ENCODE measurements around the gene HSPB1.
"Not testable (repeated sequence)": the region's sequence is repeated elsewhere in the genome, so short reads cannot be mapped to it uniquely, and the experiment has no call there.

DNA sequence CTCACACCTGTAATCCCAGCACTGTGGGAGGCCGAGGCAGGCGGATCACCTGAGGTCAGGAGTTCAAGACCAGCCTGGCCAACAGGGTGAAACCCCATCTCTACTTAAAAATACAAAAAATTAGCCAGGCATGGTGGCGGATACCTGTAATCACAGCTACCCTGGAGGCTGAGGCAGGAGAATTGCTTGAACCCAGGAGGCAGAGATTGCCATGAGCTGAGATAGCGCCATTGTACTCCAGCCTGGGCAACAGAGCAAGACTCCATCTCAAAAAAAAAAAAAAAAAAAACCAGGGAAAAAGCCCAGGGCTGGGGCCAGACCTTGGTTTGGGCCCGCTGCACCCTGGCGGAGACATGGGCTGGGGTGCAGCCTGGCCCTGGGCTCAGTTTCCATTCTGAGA is 9.4 kb downstream of the HSPB1 start:
- TF ChIP-seq, protein P1, sequence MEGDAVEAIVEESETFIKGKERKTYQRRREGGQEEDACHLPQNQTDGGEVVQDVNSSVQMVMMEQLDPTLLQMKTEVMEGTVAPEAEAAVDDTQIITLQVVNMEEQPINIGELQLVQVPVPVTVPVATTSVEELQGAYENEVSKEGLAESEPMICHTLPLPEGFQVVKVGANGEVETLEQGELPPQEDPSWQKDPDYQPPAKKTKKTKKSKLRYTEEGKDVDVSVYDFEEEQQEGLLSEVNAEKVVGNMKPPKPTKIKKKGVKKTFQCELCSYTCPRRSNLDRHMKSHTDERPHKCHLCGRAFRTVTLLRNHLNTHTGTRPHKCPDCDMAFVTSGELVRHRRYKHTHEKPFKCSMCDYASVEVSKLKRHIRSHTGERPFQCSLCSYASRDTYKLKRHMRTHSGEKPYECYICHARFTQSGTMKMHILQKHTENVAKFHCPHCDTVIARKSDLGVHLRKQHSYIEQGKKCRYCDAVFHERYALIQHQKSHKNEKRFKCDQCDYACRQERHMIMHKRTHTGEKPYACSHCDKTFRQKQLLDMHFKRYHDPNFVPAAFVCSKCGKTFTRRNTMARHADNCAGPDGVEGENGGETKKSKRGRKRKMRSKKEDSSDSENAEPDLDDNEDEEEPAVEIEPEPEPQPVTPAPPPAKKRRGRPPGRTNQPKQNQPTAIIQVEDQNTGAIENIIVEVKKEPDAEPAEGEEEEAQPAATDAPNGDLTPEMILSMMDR (conservative IDR thresholded peaks at IDR 0.05): not testable (repeated sequence)
- not testable (repeated sequence) for TF ChIP-seq ZFX (IDR thresholded peaks at IDR 0.05)

All from C4-2B (cell line).